ENCODE measurements around the gene KCTD13. TPM values are rescaled to one million over a fixed set of nuclear protein-coding genes. Genes with fewer than 3 reads are reported as not detected.

KCTD13 gene
- total and polyA plus RNA-seq, 10 of the 15 experiments (the other 5 are each of a cell fraction or from before 2014, with no cell fraction given), result 3.3 to 29.2 (median 12.5) TPM

DNA sequence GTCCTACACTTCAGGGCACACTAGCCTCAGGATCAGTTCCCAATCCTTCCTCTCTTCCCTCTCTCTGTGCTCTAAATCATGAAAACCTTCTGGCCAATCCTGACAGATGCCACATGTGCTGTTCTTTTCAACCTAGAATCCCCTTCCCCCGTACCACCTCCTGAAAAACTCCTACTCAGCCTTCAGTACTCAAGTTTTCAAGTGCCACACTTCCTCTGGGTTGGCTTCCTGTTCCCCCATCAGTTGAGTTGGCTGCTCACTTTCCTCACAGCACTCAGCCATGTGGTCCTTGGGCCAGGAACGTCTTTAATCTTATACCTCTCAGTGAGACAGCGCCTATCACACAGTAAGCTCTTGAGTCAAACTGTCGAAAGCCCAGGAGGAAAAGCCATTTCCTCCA, 22.4 kb downstream of the KCTD13 start:
- RAD21 ChIA-PET (ENCODE audit: unreplicated experiment), result no interaction called here
- Histone ChIP-seq H2AFZ (ENCODE audit: control insufficient read depth, low read depth, low read length) (no peak overlapping the region), H3K27me3 (replicated peaks in 1 of 2; ENCODE audit: control insufficient read depth in 2 of 2, insufficient read depth in 2 of 2, low read length in 1 of 2) (no peaks in the 10 kb centered on the region), H3K4me2 (ENCODE audit: control insufficient read depth, insufficient read depth) (no peak overlapping the region), H3K9me3 (replicated peaks; ENCODE audit: control insufficient read depth, insufficient read depth, low read length) (no peaks in the 10 kb centered on the region), H3K4me3 (no peak overlapping the region), H3K27ac (ENCODE audit: control insufficient read depth, insufficient read depth) (no peak overlapping the region), H3K79me2 (ENCODE audit: control insufficient read depth, insufficient read depth, low read length) (no peaks in the 10 kb centered on the region), H3K4me1 (ENCODE audit: control insufficient read depth, insufficient read depth, low read length) (peaks cover 3% of the 10 kb centered on the region; the same call in 1 of the 2 replicates), H3K36me3 (ENCODE audit: control insufficient read depth in 2 of 2, insufficient read depth in 2 of 2, low read length in 1 of 2) (no peaks in the 10 kb centered on the region), H3K9ac (ENCODE audit: control insufficient read depth, insufficient read depth, low read length) (no peak overlapping the region), H4K20me1 (ENCODE audit: control insufficient read depth, insufficient read depth) (no peaks in the 10 kb centered on the region)
- intact Hi-C loops (cut with micrococcal nuclease; ENCODE audit: unreplicated experiment), result loop anchor here (10.0 kb wide), 1 partner anchor 121 kb away; the partner anchor contains the start of gene C16orf92
- no peak for DNase-seq (ENCODE audit: low read depth, low spot score)
- ATAC-seq, result no peak
- POLR2A ChIA-PET, result no interaction called here
- WGBS (ENCODE audit: insufficient coverage, insufficient replicate concordance, low lambda C conversion rate, missing lambda C conversion rate), result 40% methylated on average over 4 of the region's 4 CpGs
- CTCF ChIA-PET, result no interaction called here
- no TSS peak for BruUV-seq (replicated peaks)
- FAIRE-seq, result no peak
- SMC1A ChIA-PET (ENCODE audit: uncharacterized antibody, unreplicated experiment), result no interaction called here
- TF ChIP-seq ASH2L (IDR thresholded peaks at IDR 0.05; ENCODE audit: borderline replicate concordance, low read depth) (no peak), EED (IDR thresholded peaks at IDR 0.05; ENCODE audit: low read depth) (no peak), RCOR1 (conservative IDR thresholded peaks at IDR 0.05; ENCODE audit: low read depth, low read length) (no peak), IRF4 (IDR thresholded peaks at IDR 0.05; ENCODE audit: low read depth, low read length) (no peak), KAT2A (conservative IDR thresholded peaks at IDR 0.05; ENCODE audit: control insufficient read depth, low read depth, low read length) (no peak), POLR2AphosphoS5 (IDR thresholded peaks at IDR 0.05; ENCODE audit: low read length) (no peak), EZH2 (IDR thresholded peaks at IDR 0.05; ENCODE audit: borderline replicate concordance, control insufficient read depth, low read depth, low read length) (no peak), BHLHE40 (IDR thresholded peaks at IDR 0.05; ENCODE audit: borderline replicate concordance in 1 of 2, low read depth in 2 of 2, low read length in 1 of 2) (no peak), TBL1XR1 (IDR thresholded peaks at IDR 0.05; ENCODE audit: low read depth, low read length) (no peak)
- in situ Hi-C loops (cut with MboI), result no loop called here

DNA sequence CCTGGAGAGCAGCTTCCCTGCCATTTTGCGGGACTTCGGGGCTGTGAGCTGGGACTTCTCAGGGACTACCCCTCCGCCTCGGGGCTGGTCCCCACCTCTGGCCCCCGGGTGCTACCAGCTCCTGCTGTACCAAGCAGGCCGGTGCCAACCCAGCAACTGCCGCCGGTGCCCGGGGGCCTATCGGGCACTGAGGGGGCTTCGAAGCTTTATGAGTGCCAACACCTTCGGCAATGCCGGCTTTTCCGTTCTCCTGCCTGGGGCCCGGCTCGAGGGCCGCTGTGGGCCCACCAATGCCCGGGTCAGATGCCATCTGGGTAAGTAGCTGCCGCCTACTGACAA, 24.4 kb downstream of the KCTD13 start:
- DNase-seq (ENCODE audit: low read depth, low spot score), result no peak
- no peak for FAIRE-seq
- intact Hi-C loops (cut with micrococcal nuclease; ENCODE audit: unreplicated experiment) (loop anchor here (10.0 kb wide), 1 partner anchor 123 kb away; the partner anchor contains the start of gene C16orf92), in situ Hi-C loops (cut with MboI) (no loop called here)
- no peaks in the 10 kb centered on the region for H3K79me2 ChIP-seq (ENCODE audit: control insufficient read depth, insufficient read depth, low read length)
- H3K27ac ChIP-seq (ENCODE audit: control insufficient read depth, insufficient read depth), result no peak overlapping the region
- no TSS peak for BruUV-seq (replicated peaks)
- no peaks in the 10 kb centered on the region for H3K9me3 ChIP-seq (replicated peaks; ENCODE audit: control insufficient read depth, insufficient read depth, low read length)
- no peaks in the 10 kb centered on the region; a peak in 1 of 4 replicates for H3K27me3 ChIP-seq (replicated peaks in 1 of 2; ENCODE audit: control insufficient read depth in 2 of 2, insufficient read depth in 2 of 2, low read length in 1 of 2)
- ATAC-seq, result no peak
- ChIA-PET POLR2A (no interaction called here), SMC1A (ENCODE audit: uncharacterized antibody, unreplicated experiment) (interaction anchor here (0.6 kb wide), 1 partner anchor 757 kb away, joined by 4 read pairs; no protein-coding TSS in a partner anchor), CTCF (no interaction called here), RAD21 (ENCODE audit: unreplicated experiment) (no interaction called here)
- H3K4me2 ChIP-seq (ENCODE audit: control insufficient read depth, insufficient read depth), result no peak overlapping the region
- no peak overlapping the region for H3K4me3 ChIP-seq
- no peak overlapping the region for H2AFZ ChIP-seq (ENCODE audit: control insufficient read depth, low read depth, low read length)
- WGBS (ENCODE audit: insufficient coverage, insufficient replicate concordance, low lambda C conversion rate, missing lambda C conversion rate), result 62% methylated on average over 16 of the region's 19 CpGs
- no peaks in the 10 kb centered on the region for H4K20me1 ChIP-seq (ENCODE audit: control insufficient read depth, insufficient read depth)
- H3K9ac ChIP-seq (ENCODE audit: control insufficient read depth, insufficient read depth, low read length), result no peak overlapping the region
- no peaks in the 10 kb centered on the region for H3K36me3 ChIP-seq (ENCODE audit: control insufficient read depth in 2 of 2, insufficient read depth in 2 of 2, low read length in 1 of 2)
- peaks cover 3% of the 10 kb centered on the region; the same call in 1 of the 2 replicates for H3K4me1 ChIP-seq (ENCODE audit: control insufficient read depth, insufficient read depth, low read length)
- TF ChIP-seq HCFC1 (IDR thresholded peaks at IDR 0.05; ENCODE audit: low read length) (no peak), ZSCAN29 (IDR thresholded peaks at IDR 0.05) (no peak), NRF1 (conservative IDR thresholded peaks at IDR 0.05; ENCODE audit: low read depth, low read length) (no peak)
- TF ChIP-seq, protein P1, sequence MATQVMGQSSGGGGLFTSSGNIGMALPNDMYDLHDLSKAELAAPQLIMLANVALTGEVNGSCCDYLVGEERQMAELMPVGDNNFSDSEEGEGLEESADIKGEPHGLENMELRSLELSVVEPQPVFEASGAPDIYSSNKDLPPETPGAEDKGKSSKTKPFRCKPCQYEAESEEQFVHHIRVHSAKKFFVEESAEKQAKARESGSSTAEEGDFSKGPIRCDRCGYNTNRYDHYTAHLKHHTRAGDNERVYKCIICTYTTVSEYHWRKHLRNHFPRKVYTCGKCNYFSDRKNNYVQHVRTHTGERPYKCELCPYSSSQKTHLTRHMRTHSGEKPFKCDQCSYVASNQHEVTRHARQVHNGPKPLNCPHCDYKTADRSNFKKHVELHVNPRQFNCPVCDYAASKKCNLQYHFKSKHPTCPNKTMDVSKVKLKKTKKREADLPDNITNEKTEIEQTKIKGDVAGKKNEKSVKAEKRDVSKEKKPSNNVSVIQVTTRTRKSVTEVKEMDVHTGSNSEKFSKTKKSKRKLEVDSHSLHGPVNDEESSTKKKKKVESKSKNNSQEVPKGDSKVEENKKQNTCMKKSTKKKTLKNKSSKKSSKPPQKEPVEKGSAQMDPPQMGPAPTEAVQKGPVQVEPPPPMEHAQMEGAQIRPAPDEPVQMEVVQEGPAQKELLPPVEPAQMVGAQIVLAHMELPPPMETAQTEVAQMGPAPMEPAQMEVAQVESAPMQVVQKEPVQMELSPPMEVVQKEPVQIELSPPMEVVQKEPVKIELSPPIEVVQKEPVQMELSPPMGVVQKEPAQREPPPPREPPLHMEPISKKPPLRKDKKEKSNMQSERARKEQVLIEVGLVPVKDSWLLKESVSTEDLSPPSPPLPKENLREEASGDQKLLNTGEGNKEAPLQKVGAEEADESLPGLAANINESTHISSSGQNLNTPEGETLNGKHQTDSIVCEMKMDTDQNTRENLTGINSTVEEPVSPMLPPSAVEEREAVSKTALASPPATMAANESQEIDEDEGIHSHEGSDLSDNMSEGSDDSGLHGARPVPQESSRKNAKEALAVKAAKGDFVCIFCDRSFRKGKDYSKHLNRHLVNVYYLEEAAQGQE (IDR thresholded peaks at IDR 0.05; ENCODE audit: low read depth, low read length), result no peak

Measured in GM12878 (cell line).